OCI-M2 (cell line): ENCODE results near the gene FAM193B.
A peak's percentile ranks its signal among the peaks of the same experiment; 100 is the strongest.

Experiments used
- DNase-seq: peaks from one replicate; lab custom pipeline; 2025; ENCODE audit not compliant: unreplicated experiment; lab: John Stamatoyannopoulos, UW

The FAM193B gene

DNA sequence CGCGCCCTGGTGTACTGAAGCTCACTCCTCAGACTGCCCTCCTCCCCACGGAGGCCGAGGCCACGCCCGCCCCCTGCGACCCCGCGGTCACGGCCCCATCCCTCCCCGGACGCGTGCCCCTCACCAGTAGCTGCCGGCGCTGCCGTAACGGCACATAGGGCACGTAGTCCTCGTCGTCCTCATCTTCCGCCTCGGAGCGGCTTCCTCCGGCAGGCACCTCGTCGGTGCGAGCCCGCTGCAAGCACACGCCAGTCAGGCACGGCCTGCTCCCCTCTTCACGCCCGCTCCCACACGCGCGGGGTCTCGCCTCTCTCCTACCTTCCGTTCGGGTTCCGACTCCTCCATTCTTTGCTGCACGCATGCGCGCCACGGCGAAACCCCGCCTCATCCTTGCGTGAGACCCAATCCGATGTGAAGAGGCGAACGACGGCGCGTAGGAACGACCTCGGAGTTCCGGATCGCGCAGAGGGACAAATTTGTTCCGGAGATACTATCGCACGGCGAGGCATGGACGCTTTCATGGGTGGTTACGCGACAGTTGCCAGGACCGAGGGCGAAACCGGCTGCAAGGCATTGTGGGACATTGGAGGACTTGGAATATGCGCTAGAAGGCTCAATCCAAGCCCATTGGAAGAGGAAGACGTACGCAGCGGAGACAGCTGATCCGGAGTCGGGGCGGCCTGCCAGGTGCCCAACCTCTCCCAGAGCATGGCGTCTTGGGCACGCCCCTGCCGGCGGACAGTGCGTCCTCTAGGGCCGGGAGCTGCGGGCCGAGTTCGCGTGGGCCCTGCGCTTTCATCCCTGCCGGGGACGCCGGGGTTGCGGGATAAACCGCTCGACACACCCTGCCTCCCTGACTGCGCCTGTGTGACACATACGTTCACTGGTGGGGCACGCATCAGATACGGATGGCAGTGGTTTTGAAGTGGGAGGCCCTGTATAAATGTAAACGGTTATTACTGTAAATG lies 37.5 kb downstream of the FAM193B start, which contains the start of gene DDX41:
TSS of gene DDX41 (minus strand) at position 361 of the 968 bp plus-strand sequence. CDS start at position 345, 16 bp downstream.
- DNase-seq = peak; percentile 83

DNA sequence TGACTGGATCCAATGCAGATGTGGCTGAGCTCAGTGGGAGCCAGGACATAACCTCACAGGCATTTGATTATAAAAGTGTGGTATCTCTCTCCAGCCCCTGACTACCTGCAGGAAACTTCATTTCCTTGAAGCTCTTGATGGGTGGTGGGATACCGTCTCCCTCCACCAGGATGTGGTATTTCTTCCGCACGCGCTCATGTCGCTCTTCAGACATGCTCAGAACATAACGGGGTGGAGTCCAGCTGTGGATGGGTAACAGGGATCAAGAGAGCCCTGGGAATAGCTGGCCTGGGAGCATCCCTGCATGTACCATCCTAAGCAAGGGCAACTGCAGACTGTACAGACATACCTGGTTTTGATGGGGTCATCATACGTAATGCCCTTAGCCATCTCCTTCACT lies 38.8 kb downstream of the FAM193B start:
- DNase-seq = no peak

DNA sequence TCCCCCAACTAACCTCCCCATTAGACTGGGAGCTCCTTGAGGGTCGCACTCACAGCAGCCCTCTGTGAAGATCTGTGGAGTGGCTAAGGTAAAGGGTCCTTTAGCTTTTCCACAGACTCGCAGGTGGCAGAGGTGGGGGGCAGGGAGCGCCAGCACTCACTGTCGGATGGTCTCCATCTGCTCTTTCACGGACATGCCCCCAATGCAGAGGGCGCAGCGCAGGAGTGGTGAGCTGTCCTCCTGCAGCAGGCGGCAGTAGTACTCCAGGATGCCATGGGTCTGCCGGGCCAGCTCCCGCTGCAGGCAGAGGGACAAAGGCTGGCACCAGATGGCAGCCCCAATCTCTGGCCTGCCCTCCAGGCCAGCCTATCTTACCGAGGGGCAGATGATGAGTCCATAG lies 39.8 kb downstream of the FAM193B start:
- no peak for DNase-seq

DNA sequence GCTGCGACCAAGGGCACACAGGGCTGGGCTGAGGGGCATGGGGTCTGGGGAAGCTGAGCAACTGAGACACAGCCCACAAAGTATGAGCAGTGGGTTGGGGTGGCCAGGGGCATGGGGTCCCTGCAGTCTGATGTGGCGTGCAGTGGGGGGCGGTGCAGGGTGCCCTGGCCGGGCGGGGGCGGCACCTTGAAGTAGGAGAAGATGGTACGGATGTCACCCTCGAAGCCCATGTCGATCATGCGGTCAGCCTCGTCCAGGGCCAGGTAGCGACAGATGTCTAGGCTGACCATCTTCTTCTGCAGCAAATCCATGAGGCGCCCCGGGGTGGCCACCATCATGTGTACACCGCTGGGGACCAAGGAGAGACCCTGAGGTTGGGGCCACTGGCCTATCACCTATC lies 40.9 kb downstream of the FAM193B start:
- no peak for DNase-seq

DNA sequence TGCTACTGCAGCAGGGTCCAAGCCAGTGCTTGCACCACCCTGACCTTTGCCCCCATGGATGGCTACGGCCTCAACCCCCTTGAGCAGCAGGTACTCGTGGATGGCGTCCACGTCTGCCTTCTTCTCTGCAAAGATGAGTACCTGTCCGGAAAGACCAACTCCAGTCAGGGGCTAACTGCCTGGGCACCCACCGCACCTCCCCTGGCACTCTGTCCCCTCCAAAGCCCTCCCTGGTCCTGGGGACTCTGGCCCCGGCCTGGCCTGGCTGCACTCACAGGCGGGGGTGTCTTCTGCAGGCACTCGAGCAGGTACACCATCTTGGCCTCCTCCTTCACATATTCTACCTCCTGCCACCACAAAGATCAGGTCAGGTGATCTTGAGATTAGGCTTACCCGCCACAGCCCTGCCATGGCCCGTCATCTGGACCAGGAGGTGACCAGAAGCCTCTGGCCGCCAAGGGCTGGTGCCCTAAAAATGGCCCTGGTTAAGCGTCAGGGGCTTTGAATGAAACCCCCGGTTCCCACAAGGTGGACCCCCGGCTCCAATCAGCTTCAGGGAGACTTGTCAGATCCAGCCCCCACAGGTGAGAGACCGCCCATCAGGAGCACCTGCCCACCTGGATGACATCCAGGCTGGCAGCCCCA lies 41.5 kb downstream of the FAM193B start:
- DNase-seq = no peak

DNA sequence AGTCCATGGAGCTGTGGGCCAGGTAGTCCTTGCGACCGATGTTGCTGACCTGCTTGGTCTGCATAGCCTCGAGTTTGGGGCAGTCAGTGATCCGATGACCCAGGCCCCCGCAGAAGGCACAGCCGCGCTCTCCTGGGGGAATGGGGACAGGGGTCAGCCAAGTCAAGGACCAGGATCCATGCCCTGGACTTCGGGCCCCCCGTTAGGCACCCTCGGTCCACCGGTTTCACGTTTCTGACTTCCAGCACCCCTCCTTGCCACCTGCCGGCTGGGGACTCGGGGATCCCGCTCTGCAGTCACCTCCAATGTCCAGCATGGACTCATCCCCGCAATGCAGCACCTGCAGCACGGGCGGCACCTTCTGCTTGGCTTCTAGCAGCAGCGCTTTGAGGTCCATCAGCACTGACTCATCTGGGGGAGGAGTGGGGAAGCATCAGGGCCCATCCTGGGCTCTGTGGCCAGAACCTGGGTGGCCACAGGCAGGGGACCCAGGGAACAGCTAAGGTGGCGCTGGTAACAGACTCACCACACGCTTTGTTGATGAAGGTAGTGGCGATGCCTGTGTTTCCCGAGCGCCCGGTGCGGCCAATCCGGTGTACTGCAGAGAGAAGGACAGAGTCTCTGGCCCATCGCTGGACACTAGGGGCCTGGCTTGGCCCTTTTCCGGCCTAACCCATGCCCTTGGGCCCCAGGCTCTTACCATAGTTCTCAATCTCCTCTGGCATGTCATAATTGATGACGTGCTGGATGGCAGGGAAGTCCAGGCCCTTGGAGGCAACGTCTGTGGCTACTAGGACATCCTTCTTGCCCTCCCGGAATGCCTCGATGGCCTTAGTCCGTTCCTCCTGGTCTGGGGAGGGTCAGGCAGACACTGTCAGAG lies 42.3 kb downstream of the FAM193B start:
- DNase-seq = no peak

DNA sequence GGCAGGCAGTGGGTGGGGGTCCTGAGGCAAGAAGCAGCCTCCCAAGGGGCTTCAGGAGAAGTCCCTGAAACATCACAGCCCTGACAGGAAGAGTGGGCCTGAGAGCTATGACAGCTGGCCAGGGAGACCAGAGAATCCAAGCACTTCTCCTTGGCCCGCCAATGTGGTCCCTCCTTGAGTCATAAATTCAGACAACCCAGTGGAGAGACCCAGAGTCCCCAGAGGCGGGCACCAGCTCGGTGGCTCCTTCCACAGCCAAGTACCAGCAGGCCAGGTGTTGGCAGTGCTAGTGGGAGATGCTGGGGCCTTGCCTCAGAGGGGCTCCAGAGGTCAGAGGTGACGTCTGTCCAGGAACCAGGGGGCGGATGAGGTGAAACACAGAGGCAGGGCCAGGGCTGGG lies 43.2 kb downstream of the FAM193B start:
- no peak for DNase-seq

DNA sequence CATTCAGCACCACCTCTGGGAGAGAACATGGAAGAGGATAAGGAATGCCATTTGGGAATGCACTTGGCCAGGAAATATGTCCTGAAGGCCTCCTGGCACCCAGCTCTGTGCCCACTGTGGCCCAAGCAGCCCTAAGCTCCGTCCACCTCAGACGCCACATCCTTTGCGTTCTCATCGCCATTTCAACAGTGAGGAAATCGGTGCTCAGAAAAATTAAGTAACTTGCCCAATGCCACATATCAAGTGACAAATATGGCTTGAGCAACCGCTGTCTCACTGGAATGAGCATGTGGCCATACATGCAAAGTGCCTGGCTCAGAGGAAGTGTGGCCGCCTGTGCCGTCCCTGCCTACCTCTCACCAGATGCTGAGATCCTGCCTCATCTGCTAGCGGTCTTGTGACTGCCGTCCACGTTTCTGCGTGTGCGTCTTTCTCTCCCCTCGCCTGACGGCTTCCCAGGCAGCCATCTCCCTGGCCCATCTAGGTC lies 43.8 kb downstream of the FAM193B start:
- no peak for DNase-seq

DNA sequence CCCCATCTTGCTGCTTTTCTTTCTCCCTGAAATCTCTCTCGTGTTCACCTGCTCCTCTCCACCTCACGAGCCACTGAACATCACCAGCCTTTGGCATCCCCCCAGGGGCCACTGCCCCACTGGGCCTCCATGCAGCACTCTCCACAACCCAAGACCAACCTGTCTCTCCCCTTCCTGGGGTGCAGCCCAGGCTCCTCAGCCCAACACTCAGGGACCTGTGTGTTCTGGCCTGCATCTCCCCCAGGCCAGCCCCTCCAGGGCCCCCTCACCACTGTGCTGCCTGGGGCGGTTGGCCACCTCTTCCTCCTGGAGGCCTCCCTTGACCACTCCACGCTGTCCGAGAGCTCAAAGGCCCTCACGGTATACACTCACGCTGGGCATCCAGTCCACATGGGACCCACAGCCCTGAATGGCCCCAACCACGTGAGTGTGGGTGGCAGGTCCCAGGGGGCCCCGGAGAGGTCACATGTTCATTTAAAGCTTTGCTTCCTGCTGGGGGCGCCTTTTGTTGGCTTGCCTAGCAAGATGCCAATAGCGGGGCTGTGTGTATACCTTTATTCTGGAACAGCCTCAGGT lies 44.3 kb downstream of the FAM193B start:
- DNase-seq = no peak

DNA sequence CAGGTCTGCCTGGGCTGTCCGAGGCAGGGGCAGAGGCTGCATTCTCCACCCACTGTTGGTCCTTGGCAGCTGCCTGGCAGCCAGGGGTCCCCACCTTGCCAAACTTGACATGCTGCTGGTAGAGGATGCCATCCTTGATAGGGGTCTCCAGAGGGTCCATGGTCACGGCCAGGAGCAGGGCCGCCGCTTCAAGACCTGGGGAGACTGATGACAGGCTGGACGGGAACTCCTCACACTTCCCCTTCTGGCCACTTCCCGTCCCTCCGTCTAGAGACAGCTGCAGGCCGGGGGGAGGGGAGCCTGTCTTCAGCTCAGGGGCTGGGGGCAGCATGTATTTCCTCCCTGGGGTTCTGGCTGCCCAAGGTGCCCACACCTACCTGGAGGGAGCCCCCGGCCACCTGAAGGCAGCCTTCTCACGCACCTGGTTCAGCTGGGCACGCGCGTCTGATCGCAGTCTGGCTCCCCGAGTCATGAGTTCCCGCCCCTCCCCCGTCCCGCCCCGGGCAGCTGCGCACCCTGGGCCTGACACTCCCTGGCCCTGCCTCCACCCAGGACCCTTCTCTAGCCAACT lies 44.9 kb downstream of the FAM193B start, which contains the start of gene DOK3:
TSS of gene DOK3 (minus strand) at position 446 of the 571 bp plus-strand sequence. CDS start at position 160, 286 bp downstream.
- peak; percentile 40 for DNase-seq

DNA sequence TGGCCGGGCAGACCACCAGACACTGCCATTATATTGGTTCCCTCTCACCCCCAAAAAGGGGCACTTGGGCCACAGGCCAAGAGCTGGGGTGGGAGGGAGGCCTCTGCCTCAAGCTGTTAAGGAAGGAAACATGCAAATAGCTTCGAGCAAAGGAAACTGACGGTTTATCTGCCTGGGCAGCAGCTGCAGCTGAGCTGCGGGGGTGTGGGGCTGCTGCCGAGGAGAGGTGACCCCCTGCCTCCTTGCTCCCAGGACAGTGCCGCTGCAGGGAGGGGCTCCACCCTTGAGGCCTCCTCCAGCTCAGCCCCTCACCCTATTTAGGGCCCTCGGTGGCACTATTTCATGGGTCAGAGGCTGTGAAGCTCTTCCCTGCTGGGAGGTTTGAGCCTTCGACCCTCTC lies 45.5 kb downstream of the FAM193B start:
- peak; percentile 30 for DNase-seq

DNA sequence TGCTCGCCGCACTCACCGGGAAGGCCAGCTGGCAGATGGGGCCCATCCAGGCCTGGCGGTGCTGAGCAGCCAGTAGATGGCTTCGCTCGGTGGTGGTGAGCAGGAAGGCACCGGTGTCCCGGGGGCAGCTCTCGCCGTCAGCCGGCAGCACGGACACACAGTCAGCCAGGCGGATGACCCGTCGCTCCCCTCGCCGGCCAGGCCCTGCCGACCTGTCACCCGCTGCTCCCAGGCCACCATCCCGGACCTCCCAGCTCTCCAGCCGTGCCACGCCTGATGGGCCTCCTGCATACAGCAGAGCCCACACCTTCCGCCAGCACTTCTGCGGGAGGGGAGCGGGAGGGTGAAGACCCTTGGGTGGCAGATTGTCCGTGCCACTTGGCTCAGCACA lies 46.1 kb downstream of the FAM193B start:
- no peak for DNase-seq

DNA sequence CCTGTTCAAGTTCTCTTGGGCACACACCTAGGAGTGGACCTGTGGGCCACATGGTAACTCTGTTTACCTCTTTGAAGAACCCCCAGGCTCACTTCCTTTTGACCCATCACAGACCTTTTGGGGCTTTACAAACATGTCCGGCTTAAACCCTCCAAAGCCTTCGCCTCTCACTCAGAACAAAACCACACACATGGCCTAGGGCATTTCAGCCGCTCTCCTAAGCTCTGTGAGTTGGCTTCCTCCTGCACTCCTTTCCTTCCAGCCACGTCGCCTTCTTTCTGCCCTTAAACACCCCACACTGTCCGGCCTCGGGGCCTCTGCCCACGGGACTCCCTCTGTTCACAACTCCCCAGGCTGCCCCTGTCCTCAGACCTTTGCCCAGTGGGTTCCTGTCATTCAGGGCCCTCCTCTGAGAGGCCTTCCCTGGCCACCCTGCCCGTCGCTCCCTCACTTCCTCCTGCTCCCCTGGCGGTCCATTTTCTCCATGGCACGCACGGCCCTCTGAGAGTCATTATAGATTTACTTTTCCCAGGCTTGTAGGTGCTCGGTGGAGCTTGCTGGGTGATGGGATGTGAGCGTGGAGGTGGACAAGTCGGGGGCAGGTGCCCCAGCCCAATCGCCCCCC lies 46.7 kb downstream of the FAM193B start:
- DNase-seq = no peak

DNA sequence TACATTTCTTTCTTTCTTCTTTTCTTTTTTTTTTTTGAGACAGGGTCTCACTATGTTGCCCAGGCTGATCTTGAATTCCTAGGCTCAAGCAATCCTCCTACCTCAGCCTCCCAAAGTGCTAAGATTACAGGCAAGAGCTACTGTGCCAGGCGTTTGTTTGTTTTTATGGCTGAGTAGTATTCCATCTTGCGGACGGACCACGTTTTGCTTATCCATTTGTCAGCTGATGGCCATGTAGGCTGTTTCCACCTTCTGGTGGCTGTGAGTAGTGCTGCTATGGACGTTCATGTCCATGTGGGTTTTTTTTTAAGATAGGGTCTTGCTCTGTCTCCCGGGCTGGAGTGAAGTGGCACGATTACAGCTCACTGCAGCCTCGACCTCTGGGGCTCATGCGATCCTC lies 47.2 kb downstream of the FAM193B start:
- no peak for DNase-seq

DNA sequence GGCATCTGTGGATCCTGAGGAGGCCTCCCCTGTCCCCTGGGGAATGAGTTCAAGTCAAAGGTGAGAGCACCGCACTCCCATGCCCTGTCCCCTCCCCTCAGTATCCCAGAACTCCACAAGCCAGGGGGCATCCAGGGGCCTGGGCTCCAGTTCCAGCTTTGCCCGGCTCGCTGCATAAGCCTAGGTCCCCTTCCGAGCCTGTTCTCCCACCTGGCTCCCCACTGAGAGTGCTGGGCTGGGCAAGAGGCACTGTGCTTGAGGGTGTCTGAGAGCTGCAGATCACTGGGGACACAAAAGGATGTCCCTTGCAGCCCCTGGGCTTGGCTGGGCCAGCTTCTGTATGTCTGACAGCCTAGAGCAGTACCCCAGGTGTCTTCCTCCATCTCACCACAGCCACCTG lies 49.3 kb downstream of the FAM193B start:
- no peak for DNase-seq

DNA sequence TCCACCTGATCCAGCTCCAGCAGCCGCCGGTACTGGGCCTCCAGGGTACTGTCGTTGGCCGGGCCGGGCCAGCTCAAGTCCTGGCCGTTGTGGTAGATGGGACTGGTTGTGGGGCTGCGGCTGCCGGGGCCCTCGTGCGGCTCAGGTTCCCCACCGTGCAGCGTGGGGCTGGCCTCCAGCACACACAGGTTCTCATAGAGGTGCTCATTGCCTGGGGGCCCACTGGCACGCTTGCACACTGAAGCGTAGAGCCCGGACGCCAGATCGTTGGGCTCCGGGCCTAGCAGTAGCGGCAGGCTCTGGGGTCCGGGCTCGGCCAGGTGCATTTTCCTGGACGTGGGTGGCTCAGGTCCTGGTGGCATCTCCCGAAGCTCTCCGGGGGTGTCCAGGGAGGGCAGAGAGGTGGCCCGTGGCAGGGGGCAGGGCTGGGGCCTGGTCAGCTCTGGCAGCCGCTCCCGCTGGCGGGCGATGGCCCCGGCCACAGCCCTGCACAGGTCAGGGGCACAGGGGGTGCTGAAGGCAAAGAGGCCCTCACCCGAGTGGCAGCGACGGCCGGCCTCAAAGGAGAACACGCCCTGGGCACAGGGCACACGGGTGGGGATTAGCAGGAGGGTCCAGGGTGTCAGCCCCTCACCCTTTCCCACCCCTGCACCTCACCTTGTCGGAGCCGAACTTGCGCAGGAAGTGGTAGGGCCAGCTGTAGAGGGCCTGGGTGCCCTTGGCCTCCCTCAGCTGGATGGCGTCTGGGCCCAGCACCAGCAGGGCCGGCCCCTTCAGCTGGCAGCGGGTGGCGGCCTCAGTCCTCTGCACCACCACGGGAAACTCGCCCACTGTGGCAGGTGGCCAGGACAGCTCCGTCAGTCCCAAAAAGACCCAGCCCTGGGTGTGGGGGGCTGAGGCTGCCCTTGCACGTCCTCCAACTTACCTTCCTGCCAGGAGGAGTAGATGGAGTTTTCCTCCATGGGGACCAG lies 50.0 kb downstream of the FAM193B start:
- no peak for DNase-seq

DNA sequence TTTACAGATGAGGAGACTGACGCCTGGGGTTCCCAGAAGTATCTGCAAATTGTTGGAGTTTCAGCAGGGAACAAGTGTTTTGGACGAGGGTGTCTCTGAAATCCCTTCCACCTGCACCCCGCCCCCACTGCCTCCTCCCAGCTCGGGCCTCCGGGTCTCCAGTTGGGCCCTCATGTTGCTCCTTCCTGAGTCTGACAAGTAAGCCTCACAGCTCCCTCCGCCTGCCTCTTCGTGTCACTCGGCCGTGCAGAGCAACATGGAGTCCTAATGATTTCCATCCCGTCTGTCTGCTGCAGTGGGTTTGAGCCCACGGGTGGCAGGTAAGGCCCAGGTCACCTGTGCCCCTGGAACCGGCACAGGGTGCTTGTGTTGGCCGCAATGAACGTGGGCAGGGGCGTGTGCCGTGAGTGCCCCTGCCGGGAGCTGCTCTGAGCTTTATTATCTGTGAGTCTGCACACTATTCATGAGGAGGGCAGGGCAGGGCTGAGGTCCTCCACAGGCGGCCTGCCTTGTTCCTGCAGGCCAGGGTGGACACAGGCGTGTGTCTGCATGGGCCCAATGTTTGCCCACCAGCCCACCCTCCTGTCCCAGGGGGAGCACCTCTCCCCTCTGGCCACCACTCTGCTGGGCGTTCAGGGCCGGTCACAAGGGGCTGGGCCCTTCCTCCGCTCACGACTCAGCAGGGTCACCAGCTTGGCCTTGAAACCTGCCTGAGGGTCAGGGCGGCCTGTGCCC lies 50.8 kb downstream of the FAM193B start:
- DNase-seq = no peak

DNA sequence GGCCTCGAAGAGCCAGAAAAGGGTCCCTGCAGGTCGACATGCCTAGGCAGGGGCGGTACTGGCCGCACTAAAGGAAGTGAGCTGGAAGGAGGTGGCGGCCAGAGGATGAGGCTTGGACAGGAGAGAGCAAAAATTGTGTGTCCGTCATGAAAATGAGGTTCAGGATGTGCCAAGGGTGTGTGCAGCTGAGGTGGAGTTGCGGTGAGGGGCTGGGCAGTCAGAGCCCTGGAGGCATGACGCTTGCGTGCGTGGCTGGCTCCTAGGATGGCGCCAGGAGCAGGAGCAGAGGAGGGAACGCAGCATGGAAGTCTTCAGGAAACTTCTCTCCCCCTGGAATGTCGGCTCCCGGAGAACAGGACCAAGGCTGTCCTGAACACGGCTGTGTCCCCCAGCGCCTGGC lies 51.5 kb downstream of the FAM193B start:
- no peak for DNase-seq
